Midbrain (tissue), 1 donor: ENCODE measurements around the gene ZNF445.
"Not testable (repeated sequence)": the region's sequence is repeated elsewhere in the genome, so short reads cannot be mapped to it uniquely, and the experiment has no call there.

Experiments
- DNase-seq: peaks from one replicate; lab custom pipeline; 2025; lab: John Stamatoyannopoulos, UW

The ZNF445 gene

DNA sequence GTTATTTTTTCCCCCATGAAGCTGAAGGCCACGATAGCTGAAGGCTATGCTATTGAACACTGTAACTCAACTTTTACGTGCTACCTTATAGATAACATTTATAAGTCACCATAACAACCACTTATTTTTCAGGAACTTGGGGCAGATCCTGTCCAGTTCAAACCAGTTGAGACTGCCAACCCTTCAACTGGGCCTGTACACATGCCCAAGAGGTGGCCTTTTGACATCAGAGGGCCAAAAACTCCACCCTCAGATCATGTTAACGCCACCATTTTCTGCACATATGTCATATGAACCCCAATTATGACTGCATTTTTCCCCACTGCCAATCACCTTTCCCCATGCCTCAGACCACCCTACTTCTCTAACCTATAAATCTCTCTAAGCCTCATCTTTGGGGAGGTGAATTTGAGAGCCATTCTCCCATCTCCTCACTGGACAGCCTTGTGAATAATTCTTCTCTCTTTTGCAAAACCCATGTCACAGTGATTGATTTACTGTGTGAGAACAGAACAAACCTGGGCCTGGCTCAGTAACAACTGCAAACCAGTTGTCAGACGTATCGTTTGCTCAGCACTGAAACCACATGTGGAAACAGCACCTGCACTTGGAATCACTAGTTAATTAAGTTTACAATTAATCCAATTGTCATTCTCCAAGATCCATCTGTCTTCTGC is 42.5 kb downstream of the ZNF445 start:
- DNase-seq = no peak

DNA sequence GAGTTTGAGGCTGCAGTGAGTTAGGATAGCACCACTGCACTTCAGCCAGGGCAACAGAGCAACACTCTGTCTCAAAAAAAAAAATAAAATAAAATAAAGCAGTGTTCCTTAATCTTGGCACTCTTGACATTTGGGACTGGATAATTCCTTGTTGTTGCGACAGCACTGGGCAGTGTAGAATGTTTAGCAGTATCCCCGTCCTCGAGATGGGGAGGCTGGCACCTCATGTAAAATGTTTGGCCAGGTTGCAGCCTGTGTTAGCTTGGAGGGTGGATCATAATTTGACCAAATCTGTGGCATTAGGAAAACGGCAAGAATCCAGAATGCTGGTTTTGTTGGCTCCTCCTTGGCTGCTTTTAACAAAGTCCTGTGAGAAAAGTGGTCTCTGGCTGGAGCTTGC is 47.0 kb downstream of the ZNF445 start:
- DNase-seq = no peak

DNA sequence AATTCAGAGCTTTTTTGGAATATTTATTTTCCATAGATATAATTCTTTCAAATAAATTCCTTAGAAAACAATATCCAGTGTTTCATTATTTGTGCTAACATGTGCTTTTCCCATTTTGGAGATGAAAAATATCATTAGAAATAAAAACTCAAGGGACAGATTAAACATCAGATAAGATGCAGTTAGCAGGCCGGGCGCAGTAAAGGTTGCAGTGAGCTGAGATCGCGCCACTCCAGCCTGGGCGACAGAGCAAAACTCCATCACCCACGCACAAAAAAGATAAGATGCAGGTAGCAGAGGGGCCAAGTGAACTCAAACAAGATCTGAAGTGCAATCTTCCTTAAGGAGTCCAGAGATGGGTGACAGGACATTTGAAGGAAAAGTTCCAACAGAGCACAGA is 48.0 kb downstream of the ZNF445 start:
- DNase-seq = no peak

DNA sequence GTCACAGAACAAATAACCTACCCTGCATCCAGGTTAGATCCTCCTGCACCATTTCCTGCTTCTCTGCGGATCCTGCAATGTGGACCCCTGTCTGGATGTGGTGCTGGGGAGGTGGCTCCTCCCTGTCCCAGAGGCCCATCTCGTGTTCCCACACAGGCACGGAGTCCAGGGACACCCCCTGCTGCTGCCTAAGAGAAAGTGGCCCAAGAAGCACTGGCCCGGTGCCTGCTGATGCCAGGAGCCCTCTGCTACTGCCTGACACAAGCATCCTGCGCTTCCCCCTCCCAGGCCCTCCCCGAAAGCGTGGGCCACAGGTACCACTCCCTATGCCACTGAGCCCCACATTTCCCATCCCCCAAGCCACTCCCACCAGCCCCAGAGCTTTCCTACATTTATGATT is 48.6 kb downstream of the ZNF445 start:
- DNase-seq = no peak

DNA sequence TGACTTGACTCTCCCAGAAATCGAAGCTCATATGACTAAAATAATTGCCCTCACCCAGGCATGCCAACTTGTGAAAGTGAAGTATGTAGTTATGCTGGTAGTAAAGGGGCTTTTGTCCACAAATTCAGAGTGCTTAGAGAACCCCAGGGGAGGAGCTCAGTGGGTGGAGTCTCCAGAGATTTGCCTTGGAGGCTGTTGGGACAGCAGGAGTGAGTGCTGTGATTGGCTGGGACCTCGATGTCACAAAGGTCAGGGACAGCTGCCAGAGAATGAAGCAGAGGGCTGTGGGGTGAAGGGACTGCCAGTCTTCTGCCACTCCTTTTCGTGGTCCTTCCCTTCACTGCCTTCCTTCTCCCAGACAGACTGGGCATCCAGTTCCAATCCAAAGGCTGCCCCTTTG is 49.8 kb downstream of the ZNF445 start:
- no peak for DNase-seq

DNA sequence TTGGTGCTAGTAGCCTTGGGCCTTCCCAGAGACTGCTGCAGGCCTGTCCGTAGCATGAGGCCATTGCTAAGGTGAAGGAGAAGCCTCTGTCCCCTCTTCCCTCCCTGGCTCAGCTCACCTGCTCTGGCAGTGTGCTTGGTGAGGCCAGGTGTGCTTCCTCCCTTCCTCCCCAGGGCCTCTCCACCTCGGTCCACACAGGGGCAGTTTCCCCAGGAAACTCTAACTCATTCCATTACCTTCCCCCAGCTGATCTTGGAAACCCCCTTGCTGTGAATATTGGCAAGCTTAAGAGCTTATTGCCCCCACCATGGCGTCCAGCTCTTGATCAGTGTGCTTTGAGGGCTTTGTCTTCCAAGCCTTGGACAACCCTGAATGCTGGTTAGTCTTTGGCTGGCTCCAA is 52.7 kb downstream of the ZNF445 start:
- no peak for DNase-seq

DNA sequence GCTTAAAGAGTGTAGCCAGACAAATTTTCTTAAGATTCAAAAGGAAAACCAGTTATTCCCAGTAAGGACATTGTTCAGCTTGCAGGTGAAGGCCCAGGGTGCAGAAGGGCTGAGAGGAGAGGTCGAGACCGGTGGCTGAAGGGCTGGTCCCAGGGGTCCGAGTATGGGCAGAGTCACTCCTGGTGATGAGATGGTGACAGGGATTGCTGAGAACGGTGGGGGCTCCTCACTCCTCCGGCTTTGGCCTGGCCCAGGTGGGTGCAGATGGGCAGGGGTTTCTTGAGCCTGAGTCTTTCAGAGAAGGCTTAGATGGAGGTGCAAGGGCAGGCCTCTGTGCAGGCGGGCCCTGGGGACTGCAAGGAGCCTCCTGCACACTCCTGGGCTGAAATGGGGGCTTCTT is 56.2 kb downstream of the ZNF445 start:
- DNase-seq = no peak

DNA sequence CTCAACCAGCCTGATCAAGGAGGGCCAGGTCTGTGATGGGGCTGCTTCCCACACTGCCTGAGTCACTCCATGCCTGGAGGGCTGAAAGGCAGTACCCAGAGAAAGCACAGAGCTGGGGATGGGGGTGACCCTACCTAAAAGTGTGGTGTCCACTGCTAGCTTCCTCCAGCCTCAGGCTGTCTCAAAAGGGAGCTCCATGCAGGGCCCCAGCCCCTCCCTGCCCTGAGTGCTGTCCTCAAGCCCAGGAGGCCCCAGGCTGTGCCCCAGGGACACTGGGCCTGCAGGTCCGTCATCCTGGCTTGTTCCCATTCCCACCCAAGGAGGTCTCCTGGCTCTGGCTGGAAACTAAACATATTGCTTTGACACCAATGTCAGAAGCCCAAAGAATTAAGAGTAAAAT is 56.8 kb downstream of the ZNF445 start:
- DNase-seq = no peak

DNA sequence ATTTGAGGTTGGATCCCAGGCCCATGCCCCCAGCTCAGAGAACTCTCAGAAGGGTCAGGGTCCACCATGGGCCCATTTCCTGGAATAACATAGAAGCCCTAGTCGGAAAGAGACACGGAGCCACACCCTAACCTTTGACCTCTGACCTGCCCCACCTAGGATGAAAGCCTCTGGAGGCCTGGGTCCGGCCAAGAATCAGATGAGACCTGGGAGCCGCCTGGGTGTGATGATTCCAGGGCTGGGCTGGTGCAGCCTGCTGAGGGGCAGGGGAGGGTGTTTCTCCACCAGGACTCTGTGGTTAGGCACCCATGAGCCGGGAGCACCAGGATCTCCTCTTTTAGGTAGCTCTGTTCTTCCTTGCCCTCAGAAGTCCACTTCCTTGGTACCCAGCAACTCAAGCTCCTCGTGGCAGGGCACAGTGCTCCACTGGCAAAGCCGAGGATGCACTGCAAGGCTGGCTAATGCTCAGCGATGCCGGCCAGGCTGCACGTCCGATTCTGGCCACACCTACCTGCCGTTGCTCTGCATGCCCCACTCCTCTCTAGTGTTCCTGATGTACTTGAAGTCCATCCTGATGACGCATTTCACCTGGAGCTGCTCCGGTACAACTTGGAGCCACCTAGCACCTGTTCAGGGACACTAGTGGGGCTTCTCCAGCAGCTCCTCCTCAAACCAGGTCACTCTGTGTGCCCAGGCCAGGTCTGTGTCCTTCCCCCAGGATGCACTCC is 57.4 kb downstream of the ZNF445 start:
- no peak for DNase-seq

DNA sequence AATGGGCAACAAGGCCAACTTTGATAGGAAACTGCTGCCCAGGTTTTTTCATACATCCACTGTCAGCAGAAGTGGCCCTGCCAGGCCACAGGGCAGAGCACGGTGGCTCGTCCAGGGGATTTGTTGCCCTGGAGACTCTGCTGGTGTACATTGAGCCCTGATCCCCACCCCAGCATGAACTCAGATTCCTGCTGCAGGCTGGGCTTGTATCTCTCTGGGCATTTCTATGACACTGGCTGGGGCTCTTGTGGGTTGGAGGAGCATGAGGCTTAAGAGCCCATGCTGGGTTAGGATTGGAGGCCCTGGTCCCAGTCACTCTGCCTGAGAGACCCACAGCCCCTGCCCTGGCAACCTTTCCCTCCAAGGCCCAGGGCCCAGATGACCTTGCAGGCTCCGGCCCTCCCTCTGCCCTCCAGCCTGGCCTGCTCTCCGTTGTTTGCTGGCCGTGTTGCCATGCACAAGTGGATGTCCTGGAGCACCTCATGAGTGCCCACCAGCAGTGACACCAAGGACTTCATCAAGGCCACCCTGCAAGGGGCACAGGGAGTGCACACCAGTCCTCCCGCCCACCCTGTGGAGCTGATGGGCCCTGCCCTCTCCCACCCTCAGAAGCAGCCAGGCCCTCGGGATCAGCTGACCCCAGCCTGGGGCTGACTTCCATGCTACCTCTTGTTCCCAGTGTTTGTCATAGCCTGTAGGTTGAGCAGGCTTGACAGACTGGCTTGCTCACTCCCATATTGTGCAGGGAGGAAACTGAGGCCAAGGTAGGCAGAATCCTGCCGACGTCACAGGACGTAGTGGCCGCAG is 58.2 kb downstream of the ZNF445 start:
- DNase-seq = no peak

DNA sequence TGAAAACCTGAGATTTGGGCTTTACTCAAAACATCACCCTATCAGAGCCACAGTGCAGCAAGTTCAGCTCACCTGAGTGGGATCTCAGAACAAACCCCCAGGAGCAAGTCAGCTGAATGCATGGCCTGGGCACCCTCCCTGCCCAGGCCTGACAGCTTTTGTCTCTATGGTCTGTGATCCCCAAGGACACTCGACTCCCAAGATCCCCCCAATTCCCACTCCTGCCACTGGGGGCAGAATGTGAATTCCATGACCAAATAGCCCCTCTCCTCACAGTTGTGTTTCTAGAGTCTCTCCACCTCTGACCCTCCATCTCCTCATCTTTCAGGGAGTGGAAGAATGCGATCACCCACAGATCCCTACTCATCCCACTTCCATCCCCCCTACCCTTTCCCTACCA is 58.9 kb downstream of the ZNF445 start:
- no peak for DNase-seq

DNA sequence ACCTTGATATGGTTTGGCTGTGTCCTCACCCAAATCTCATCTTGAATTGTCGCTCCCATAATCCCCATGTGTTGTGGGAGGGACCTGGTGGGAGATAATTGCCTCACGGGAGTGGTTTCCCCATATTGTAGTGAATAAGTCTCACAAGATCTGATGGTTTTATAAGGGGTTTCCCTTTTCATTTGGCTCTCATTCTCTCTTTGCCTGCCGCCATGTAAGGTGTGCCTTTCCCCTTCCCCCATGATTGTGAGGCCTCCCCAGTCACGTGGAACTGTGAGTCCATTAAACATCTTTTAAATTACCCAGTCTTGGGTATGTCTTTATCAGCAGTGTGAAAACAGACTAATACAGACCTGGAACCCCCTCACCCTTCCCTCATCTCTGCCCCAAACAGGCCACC is 59.4 kb downstream of the ZNF445 start:
- DNase-seq = not testable (repeated sequence)

DNA sequence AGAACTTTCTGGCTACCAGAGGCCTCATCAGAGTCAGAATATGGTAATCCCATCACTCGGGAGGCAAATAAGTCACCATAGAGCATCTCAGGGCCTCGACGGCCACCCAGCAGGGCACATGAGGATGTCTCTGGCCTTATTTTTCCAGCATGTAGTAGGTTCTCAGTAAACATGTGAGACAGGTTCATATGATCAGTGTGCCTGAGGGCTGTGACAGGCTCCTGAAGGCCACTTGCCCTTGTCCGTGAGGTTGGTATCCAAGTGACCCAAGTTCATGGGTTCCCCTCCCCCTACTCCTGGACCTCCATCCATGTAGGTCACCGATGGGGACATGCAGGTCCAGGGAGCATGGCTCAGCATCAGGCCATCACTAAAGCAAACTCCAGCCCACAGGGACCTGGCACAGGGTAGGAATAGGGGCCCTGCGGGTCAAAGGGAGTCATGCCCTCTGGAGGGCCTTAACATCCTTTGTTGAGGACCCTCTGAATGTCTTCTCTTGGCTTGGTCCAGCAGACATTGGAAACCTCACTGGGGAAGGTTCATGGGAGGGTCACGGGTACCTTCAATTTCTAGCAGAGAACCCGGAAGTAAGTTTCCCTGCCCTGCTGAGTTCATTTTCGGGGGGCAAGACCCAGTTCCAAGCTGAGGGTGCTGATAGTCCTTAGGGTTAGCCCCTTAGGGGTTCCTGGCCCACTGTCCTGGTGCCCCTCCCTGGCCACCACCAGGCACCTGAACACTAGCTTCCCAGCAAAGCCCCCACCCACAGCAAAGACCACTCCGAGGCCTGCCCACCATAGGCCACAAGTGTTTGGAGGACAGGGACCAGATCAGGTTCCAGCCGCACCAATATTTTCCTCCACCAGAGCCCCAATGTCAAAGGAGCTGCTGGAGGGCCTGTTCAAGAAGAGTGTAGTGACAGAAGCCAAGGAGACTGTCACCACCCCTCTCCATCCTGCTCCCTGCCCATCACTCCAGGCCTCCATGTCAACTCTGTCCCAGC is 61.1 kb downstream of the ZNF445 start:
- DNase-seq = no peak

DNA sequence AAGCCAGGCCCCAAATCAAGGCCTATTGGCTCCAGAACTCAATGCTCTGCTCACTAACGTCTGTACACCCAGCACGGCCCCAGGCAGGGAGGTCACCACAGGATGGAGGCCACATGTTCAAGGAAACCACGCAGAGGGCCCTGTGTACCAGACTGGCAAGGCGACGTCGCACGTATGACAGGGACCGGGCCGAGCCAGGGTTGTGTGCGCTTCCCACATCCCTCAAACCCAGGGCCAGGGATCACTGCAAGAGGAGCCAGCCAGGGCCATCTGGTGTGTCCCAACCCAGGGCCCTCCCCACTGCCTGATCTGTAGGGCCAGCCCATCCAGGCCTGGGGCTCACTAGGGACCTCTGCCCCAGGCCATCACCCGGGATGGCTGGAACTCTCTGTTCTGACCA is 62.0 kb downstream of the ZNF445 start:
- no peak for DNase-seq

DNA sequence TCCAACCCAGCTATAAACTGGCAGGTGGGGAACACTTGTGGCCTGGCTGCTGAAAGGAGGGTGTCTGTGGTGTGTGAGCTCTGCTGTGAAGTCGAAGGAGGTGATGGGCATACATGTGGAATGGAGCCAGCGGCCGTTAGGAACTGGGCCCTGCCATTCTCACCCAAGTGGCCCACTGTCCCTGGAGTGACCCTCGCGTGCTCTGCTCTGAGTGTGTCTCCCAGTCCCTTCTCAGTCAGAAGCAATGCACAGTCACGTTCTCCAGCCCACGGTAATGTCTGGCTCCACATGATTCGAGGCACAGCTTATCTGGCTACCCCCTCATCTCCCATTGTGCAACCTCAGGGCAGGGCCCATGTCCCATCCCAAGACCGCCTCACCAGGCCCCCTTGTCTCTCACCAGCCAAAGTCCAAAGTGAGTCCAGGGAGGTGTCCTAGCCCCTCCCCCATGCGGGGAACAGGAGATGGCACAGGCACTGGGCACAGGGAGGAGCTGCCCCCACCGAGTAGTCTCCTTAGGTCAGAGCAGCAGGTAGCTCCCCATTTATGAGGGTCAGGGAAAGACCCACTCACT is 62.9 kb downstream of the ZNF445 start:
- no peak for DNase-seq

DNA sequence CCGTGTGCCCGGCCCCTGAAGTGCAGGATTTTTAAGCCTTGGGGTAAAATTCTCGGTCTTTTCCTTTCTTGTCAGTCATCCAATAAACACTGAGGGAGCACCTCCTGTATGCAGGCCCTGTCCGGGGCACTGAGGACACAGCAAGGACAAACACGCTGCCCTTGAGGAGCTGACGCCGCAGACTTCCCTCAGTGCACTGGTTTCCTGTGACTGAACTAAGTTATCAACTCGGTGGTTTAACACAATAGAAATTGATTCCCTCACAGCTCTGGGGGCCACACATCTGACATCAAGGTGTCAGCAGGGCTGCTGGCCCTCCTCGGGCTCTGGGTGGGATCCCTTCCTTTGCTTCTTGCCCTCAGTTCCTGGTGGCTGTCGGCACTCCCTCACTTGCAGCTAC is 65.1 kb downstream of the ZNF445 start:
- no peak for DNase-seq

DNA sequence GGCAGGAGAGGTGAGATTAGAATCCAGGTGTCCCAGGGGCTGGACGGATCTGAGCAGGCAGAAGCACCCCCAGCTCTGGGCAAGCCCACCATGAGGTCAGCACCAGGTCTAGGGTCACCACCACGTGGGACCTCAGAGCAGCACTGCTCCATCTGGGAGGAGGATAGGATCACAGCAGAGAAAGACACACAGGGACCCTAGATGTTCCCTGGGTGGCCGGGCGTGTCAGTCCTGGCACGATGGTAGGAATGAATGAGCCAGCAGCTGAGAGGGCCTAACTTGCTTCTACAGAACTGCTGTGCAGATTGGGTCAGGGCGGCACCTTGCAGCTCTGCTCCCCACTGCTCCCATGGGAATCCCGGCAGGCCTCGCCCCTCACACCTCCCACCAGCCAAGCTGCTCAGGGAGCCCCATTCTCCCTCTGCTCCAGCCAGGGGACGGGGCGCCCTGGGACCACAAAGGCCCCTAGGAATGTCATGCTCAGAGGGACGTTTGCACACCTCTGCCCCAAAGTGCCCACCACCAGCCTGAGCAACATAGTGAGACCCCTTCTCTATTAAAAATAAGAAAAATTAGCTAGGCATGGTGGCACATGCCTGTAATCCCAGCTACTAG is 66.3 kb downstream of the ZNF445 start:
- DNase-seq = no peak

DNA sequence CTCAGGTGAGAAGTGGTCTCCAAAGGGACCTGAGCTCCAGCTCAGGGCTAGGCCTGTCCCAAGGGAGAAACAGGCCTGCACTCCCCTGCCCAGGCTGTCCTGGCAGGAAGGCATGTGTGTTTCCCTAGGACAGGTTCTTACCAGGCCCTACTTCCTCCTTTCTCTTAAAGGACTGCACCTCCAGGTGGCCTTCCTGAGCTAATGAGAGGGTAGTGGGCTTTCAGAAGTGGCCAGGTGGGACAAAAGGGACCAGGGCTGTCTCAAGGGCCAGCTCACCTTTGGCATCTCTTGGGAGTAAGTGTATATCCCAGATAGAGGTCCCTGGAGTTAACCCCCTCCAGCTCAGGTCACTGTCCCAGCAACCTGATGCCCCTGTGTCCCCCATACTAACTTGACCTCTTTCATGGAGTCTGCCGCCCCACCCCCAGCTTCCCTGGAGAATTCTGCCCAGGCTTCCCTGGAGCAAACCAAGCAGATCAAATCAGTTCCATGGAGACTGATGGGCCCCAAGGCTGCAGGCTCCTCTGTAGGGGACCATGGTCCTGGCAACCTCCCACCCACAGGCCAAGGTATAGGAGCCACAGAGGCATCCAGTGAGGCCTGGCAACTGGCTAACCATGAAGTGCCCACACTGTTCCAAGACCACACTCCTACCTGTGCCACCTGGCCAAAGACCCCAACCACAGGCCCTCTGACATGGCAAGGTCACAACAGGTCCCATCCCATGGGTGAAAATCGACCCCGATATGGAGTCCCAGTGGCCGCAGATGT is 67.6 kb downstream of the ZNF445 start:
- DNase-seq = no peak

DNA sequence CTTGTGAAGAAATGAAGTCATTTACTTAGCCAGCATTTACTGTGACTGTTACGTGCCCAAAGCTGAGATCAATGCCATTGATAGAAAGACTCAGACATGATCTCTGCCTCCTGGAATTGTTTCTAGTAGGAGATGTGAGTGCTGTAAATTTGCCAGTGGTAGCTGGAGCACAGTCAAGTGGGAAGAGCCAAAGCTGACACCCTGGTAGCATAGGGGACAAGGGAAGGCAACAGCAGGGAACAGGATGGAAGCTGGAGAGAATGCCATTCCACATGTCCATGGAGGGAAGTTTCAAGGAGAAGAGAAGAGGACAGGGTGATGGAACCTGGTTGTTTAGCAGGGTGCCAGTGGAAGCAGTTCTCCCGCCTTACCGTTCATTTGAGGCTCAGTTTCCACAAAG is 74.9 kb downstream of the ZNF445 start:
- no peak for DNase-seq

DNA sequence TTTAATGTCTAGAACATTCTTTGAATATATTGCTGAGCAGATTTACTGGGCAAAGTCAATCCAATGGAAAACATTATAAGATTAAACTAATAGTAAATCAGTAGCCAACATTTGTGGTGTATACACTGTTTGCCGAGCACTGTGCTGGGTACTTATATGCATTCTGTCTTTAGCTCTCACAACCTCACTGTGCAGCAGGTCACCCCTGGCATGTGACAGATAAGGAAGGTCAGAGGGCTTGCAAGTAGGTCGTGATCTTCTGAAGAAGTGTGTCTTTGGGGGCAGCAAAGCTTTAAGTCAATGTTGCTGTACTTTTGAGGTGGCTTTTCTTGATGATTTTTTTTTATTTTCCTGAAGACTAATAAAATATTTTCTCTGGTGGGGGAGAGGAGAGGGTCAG is 76.7 kb downstream of the ZNF445 start:
- DNase-seq = no peak
